Stimulated activated CD4-positive, alpha-beta T cell treated with anti-CD3 and anti-CD28 coated beads, Interleukin-15, amount 100 ng/mL, for 48 hours (primary cell): ENCODE data around the gene KIRREL3.

Source experiments
- DNase-seq, 2 donors: peaks; one replicate each; pipeline ENCODE4 v3.0.0-alpha.2; 2020; ENCODE audit warnings: low read depth in 2 of 2

The KIRREL3 gene

GRCh38 chr11:126790550-126791081 lies 210.0 kb downstream of the KIRREL3 start:
- DNase-seq = no peak

- DNase-seq = no peak
These were observed 217.8 kb downstream of the KIRREL3 start for GRCh38 chr11:126782810-126783209.

GRCh38 chr11:126781942-126782341 lies 218.6 kb downstream of the KIRREL3 start:
- DNase-seq = no peak

GRCh38 chr11:126776119-126776518 lies 224.5 kb downstream of the KIRREL3 start:
- no peak for DNase-seq

GRCh38 chr11:126772267-126772666 lies 228.3 kb downstream of the KIRREL3 start:
- no peak for DNase-seq

GRCh38 chr11:126768702-126769101 lies 231.9 kb downstream of the KIRREL3 start:
- no peak for DNase-seq

- DNase-seq = no peak
These were observed 234.1 kb downstream of the KIRREL3 start for GRCh38 chr11:126766440-126766839.

- DNase-seq = no peak
These were observed 235.4 kb downstream of the KIRREL3 start for GRCh38 chr11:126765196-126765595.

- DNase-seq = no peak
These were observed 236.3 kb downstream of the KIRREL3 start for GRCh38 chr11:126764231-126764630.

- DNase-seq = no peak
These were observed 243.7 kb downstream of the KIRREL3 start for GRCh38 chr11:126756855-126757254.

- DNase-seq = no peak
These were observed 244.1 kb downstream of the KIRREL3 start for GRCh38 chr11:126756421-126756820.

- DNase-seq = no peak
These were observed 245.0 kb downstream of the KIRREL3 start for GRCh38 chr11:126755526-126755925.

- no peak for DNase-seq
These were observed 245.8 kb downstream of the KIRREL3 start for GRCh38 chr11:126754591-126755426.

- DNase-seq = no peak
These were observed 246.6 kb downstream of the KIRREL3 start for GRCh38 chr11:126753990-126754389.

- DNase-seq = no peak
These were observed 249.3 kb downstream of the KIRREL3 start for GRCh38 chr11:126751242-126751641.

GRCh38 chr11:126748793-126749192 lies 251.8 kb downstream of the KIRREL3 start:
- DNase-seq = no peak

- DNase-seq = no peak
These were observed 252.3 kb downstream of the KIRREL3 start for GRCh38 chr11:126748100-126748791.

- no peak for DNase-seq
These were observed 253.3 kb downstream of the KIRREL3 start for GRCh38 chr11:126747315-126747714.

- no peak for DNase-seq
These were observed 254.1 kb downstream of the KIRREL3 start for GRCh38 chr11:126746443-126746842.

GRCh38 chr11:126744699-126745098 lies 255.9 kb downstream of the KIRREL3 start:
- no peak for DNase-seq

GRCh38 chr11:126743628-126744027 lies 256.9 kb downstream of the KIRREL3 start:
- no peak for DNase-seq

- DNase-seq = no peak
These were observed 258.0 kb downstream of the KIRREL3 start for GRCh38 chr11:126742582-126742981.

GRCh38 chr11:126740846-126741245 lies 259.7 kb downstream of the KIRREL3 start:
- no peak for DNase-seq
